ENCODE measurements around the gene GHDC. TPM values are rescaled to one million over a fixed set of nuclear protein-coding genes. Genes with fewer than 3 reads are reported as not detected.
A peak's percentile ranks its signal among the peaks of the same experiment; 100 is the strongest.

GHDC gene
- total and polyA plus RNA-seq, 2 of the 13 experiments (the other 11 are each of a cell fraction or from before 2014, with no cell fraction given) = 15.4 to 22.5 TPM

DNA sequence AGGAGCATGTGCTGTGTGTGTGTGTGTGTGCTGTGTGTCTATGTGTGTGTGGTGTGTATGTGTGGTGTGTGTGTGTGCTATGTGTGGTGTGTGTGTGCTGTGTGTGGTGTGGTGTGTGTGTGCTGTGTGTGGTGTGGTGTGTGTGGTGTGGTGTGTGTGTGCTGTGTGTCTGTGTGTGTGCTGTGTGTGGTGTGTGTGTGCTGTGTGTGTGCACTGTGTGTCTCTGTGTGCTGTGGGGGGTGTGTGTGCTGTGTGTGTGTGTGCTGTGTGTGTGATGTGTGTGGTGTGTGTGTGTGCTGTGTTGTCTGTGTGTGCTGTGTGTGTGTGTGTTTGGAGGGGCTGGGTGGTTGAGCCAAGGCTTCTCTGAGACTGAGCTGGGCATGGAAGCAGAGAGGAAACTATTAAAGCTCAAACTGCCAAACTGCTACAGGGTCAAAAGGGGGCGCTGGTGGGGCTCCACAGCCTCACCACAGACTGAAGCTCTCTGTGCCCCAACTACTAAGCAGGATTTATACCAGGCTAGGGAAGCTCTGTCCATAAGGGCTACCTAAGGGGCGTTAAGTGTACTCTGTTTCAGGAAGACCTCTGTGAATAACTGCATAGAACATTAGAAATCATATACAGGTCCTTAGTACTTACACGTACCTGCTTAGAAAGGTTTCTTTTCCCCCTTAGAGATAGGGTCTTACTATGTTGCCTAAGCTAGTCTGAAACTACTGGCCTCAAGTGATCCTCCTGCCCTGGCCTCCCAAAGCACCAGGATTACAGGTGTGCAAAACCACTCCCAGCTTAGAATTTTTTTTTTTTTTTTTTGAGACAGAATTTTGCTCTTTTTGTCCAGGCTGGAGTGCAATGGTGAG, 27.8 kb upstream of the GHDC start (continued):
- peak; percentile 43; the same call in 1 of the 2 replicates for TF ChIP-seq ZNF274 (CRISPR knock-in tag; IDR thresholded peaks at IDR 0.05)
- TF ChIP-seq PHF21A (CRISPR knock-in tag; IDR thresholded peaks at IDR 0.05) = no peak
- no peak for TF ChIP-seq KDM5A (IDR thresholded peaks at IDR 0.05; ENCODE audit: borderline replicate concordance, low read length)
- no peak for TF ChIP-seq SMAD3 (CRISPR knock-in tag; IDR thresholded peaks at IDR 0.05)
- TF ChIP-seq, protein P1, sequence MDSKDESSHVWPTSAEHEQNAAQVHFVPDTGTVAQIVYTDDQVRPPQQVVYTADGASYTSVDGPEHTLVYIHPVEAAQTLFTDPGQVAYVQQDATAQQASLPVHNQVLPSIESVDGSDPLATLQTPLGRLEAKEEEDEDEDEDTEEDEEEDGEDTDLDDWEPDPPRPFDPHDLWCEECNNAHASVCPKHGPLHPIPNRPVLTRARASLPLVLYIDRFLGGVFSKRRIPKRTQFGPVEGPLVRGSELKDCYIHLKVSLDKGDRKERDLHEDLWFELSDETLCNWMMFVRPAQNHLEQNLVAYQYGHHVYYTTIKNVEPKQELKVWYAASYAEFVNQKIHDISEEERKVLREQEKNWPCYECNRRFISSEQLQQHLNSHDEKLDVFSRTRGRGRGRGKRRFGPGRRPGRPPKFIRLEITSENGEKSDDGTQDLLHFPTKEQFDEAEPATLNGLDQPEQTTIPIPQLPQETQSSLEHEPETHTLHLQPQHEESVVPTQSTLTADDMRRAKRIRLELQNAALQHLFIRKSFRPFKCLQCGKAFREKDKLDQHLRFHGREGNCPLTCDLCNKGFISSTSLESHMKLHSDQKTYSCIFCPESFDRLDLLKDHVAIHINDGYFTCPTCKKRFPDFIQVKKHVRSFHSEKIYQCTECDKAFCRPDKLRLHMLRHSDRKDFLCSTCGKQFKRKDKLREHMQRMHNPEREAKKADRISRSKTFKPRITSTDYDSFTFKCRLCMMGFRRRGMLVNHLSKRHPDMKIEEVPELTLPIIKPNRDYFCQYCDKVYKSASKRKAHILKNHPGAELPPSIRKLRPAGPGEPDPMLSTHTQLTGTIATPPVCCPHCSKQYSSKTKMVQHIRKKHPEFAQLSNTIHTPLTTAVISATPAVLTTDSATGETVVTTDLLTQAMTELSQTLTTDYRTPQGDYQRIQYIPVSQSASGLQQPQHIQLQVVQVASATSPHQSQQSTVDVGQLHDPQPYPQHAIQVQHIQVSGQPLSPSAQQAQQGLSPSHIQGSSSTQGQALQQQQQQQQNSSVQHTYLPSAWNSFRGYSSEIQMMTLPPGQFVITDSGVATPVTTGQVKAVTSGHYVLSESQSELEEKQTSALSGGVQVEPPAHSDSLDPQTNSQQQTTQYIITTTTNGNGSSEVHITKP (CRISPR knock-in tag; IDR thresholded peaks at IDR 0.05; ENCODE audit: low read depth) = no peak
- TF ChIP-seq SIX4 (CRISPR knock-in tag; IDR thresholded peaks at IDR 0.05) = no peak
- TF ChIP-seq THAP11 (CRISPR knock-in tag; IDR thresholded peaks at IDR 0.05) = no peak
- no peak for TF ChIP-seq SNAPC2 (CRISPR knock-in tag; IDR thresholded peaks at IDR 0.05)
- TF ChIP-seq GZF1 (CRISPR knock-in tag; IDR thresholded peaks at IDR 0.05) = no peak
- TF ChIP-seq ZNF441 (CRISPR knock-in tag; IDR thresholded peaks at IDR 0.05; ENCODE audit: borderline replicate concordance) = no peak
- no peak for TF ChIP-seq DNMT3B (CRISPR knock-in tag; conservative IDR thresholded peaks at IDR 0.05)
- TF ChIP-seq ZSCAN20 (CRISPR knock-in tag; IDR thresholded peaks at IDR 0.05; ENCODE audit: borderline replicate concordance) = no peak
- TF ChIP-seq KDM6A (CRISPR knock-in tag; IDR thresholded peaks at IDR 0.05; ENCODE audit: low read depth) = no peak
- TF ChIP-seq, protein P2, sequence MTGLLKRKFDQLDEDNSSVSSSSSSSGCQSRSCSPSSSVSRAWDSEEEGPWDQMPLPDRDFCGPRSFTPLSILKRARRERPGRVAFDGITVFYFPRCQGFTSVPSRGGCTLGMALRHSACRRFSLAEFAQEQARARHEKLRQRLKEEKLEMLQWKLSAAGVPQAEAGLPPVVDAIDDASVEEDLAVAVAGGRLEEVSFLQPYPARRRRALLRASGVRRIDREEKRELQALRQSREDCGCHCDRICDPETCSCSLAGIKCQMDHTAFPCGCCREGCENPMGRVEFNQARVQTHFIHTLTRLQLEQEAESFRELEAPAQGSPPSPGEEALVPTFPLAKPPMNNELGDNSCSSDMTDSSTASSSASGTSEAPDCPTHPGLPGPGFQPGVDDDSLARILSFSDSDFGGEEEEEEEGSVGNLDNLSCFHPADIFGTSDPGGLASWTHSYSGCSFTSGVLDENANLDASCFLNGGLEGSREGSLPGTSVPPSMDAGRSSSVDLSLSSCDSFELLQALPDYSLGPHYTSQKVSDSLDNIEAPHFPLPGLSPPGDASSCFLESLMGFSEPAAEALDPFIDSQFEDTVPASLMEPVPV (CRISPR knock-in tag; IDR thresholded peaks at IDR 0.05) = no peak
- no peak for TF ChIP-seq ZNF619 (CRISPR knock-in tag; IDR thresholded peaks at IDR 0.05)
- peak; percentile 21 for TF ChIP-seq HNRNPLL (IDR thresholded peaks at IDR 0.05; ENCODE audit: low read depth, low read length, poor library complexity, severe bottlenecking)
- no peak for TF ChIP-seq CHD4 (IDR thresholded peaks at IDR 0.05; ENCODE audit: borderline replicate concordance, low read length)
- TF ChIP-seq MEIS1 (CRISPR knock-in tag; IDR thresholded peaks at IDR 0.05; ENCODE audit: borderline replicate concordance) = no peak
- TF ChIP-seq ZNF543 (CRISPR knock-in tag; IDR thresholded peaks at IDR 0.05) = no peak
- TF ChIP-seq STAG1 (CRISPR knock-in tag; IDR thresholded peaks at IDR 0.05) = peak; percentile 73
- TF ChIP-seq HOXA7 (CRISPR knock-in tag; IDR thresholded peaks at IDR 0.05) = peak; percentile 74; the same call in 1 of the 2 replicates
- TF ChIP-seq ZNF839 (CRISPR knock-in tag; IDR thresholded peaks at IDR 0.05; ENCODE audit: borderline replicate concordance) = 0 out of 2 replicates have a peak, but pooled peaks have one; percentile 70
- TF ChIP-seq, protein P3, sequence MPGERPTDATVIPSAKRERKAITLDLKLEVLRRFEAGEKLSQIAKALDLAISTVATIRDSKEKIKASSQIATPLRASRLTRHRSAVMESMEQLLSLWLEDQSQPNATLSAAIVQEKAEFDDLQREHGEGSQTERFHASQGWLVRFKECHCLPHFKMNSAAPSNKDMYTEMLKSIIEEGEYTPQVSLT (CRISPR knock-in tag; IDR thresholded peaks at IDR 0.05; ENCODE audit: borderline replicate concordance, low read depth) = no peak
- no peak for TF ChIP-seq SRSF1 (optimal IDR thresholded peaks at IDR 0.05; ENCODE audit: low read depth, low read length)
